GM12878 (cell line): ENCODE results near the gene SPAG16. TPM values are rescaled to one million over a fixed set of nuclear protein-coding genes. Genes with fewer than 3 reads are reported as not detected.

Experiments
- ATAC-seq: fragments of 200-7000 bp; cut with Tn5 transposase; 3 replicates; pipeline ENCODE4 v1.9.1; 2020; ENCODE audit warnings: mild to moderate bottlenecking, moderate library complexity
- BruUV-seq: library from RNA; stranded (reverse); fragments of 400-500 nt; replicated peaks from 2 replicates; lab custom pipeline; 2021; lab: Mats Ljungman, UMichigan
- CTCF ChIA-PET: fragments of 300-600 bp; sonication (Branson Sonifier 250); formaldehyde crosslinking; extraction: SDS; loops from one replicate; lab custom pipeline; 2021; ENCODE audit warnings: inconsistent platforms; lab: Yijun Ruan, JAX
- POLR2A ChIA-PET: fragments of 350-600 bp; formaldehyde crosslinking; extraction: SDS; loops from one replicate; lab custom pipeline; 2021; ENCODE audit warnings: inconsistent platforms; lab: Charles Lee
- RAD21 ChIA-PET: fragments of 300-600 bp; sonication (Branson Sonifier 250); formaldehyde crosslinking; loops from one replicate; lab custom pipeline; 2023; ENCODE audit warnings: antibody characterized with exemption; ENCODE audit not compliant: unreplicated experiment; lab: Charles Lee
- SMC1A ChIA-PET: fragments of 300-600 bp; sonication (Branson Sonifier 250); formaldehyde crosslinking; loops from one replicate; lab custom pipeline; 2023; ENCODE audit not compliant: unreplicated experiment, uncharacterized antibody; lab: Charles Lee
- DNase-seq: peaks from one replicate; pipeline ENCODE4 v3.0.0-alpha.2; 2011; ENCODE audit warnings: low read depth, low spot score
- FAIRE-seq: peaks from 3 replicates; lab custom pipeline; 2011; peaks lifted over from hg19 to GRCh38; lab: Jason Lieb, UNC
- H2AFZ ChIP-seq: 2 replicates; pipeline ENCODE4 v1.6.0; 2011; ENCODE audit warnings: low read depth, low read length, control low read depth; ENCODE audit not compliant: control insufficient read depth
- H3K27ac ChIP-seq: 2 replicates; pipeline ENCODE4 v1.5.1; 2011; ENCODE audit warnings: control low read depth; ENCODE audit not compliant: control insufficient read depth, insufficient read depth
- H3K27me3 ChIP-seq, 2 experiments: replicated peaks in 1 of 2; 2 replicates each; pipeline versions ENCODE4 v1.6.0 to v1.6.1; 2011; ENCODE audit warnings: low read length in 1 of 2; ENCODE audit not compliant: control insufficient read depth in 2 of 2, insufficient read depth in 2 of 2
- H3K36me3 ChIP-seq, 2 experiments: 2 replicates each; pipeline ENCODE4 v1.5.1; 2011; ENCODE audit warnings: low read length in 1 of 2; ENCODE audit not compliant: control insufficient read depth in 2 of 2, insufficient read depth in 2 of 2
- H3K4me1 ChIP-seq: 2 replicates; pipeline ENCODE4 v1.6.1; 2011; ENCODE audit warnings: mild to moderate bottlenecking, low read length, moderate library complexity, mixed read lengths; ENCODE audit not compliant: control insufficient read depth, insufficient read depth
- H3K4me2 ChIP-seq: 2 replicates; pipeline ENCODE4 v1.6.0; 2011; ENCODE audit warnings: control low read depth; ENCODE audit not compliant: control insufficient read depth, insufficient read depth
- H3K4me3 ChIP-seq: fragments of 200-600 bp; sonication (generic); 2 replicates; pipeline ENCODE4 v1.5.1; 2016
- H3K79me2 ChIP-seq: 2 replicates; pipeline ENCODE4 v1.6.0; 2011; ENCODE audit warnings: low read length; ENCODE audit not compliant: control insufficient read depth, insufficient read depth
- H3K9ac ChIP-seq: 2 replicates; pipeline ENCODE4 v1.8.0; 2011; ENCODE audit warnings: low read length, control low read depth, mixed read lengths; ENCODE audit not compliant: control insufficient read depth, insufficient read depth
- H3K9me3 ChIP-seq: replicated peaks from 3 replicates; pipeline ENCODE4 v1.5.1; 2011; ENCODE audit warnings: mild to moderate bottlenecking, low read length; ENCODE audit not compliant: control insufficient read depth, insufficient read depth
- H4K20me1 ChIP-seq: 2 replicates; pipeline ENCODE4 v1.6.0; 2011; ENCODE audit not compliant: control insufficient read depth, insufficient read depth
- BHLHE40 ChIP-seq, 2 experiments: fragments of 450-650 bp in 1 of 2; IDR thresholded peaks; 2 replicates each; pipeline ENCODE4 v1.6.1; 2011 to 2017; ENCODE audit warnings: low read depth in 2 of 2, borderline replicate concordance in 1 of 2, improper control_type of control experiment in 1 of 2, low read length in 1 of 2, mild to moderate bottlenecking in 1 of 2
- CEBPB ChIP-seq, 2 experiments: fragments of 150-350 bp in 1 of 2; IDR thresholded peaks; 2 replicates each; pipeline ENCODE4 v1.6.1; 2012 to 2014; ENCODE audit warnings: low read depth in 2 of 2, low read length in 2 of 2, borderline replicate concordance in 1 of 2, inconsistent platforms in 1 of 2
- CEBPZ ChIP-seq: fragments of 150-350 bp; IDR thresholded peaks from 2 replicates; pipeline ENCODE4 v1.6.1; 2016; ENCODE audit warnings: low read depth, low read length
- GATAD2B ChIP-seq: fragments of 450-650 bp; conservative IDR thresholded peaks from 2 replicates; pipeline ENCODE4 v1.6.1; 2017; ENCODE audit warnings: low read depth, mild to moderate bottlenecking, moderate library complexity
- HDGF ChIP-seq: fragments of 450-650 bp; IDR thresholded peaks from 2 replicates; pipeline ENCODE4 v1.6.1; 2016; ENCODE audit warnings: antibody characterized with exemption
- IKZF2 ChIP-seq, 2 experiments: fragments of 450-650 bp; IDR thresholded peaks; 2 replicates each; pipeline ENCODE4 v1.6.1; 2017; ENCODE audit warnings: mild to moderate bottlenecking in 2 of 2, moderate library complexity in 2 of 2
- IRF3 ChIP-seq: fragments of 450-650 bp; IDR thresholded peaks from 2 replicates; pipeline ENCODE4 v1.6.1; 2014; ENCODE audit warnings: mild to moderate bottlenecking
- LARP7 ChIP-seq: fragments of 450-650 bp; IDR thresholded peaks from 2 replicates; pipeline ENCODE4 v1.6.1; 2017; ENCODE audit warnings: mild to moderate bottlenecking
- MYB ChIP-seq: fragments of 150-350 bp; IDR thresholded peaks from 2 replicates; pipeline ENCODE4 v1.6.1; 2014; ENCODE audit warnings: mild to moderate bottlenecking, low read depth, low read length, borderline replicate concordance
- NBN ChIP-seq: fragments of 450-650 bp; IDR thresholded peaks from 2 replicates; pipeline ENCODE4 v1.6.1; 2016
- NFXL1 ChIP-seq: fragments of 450-650 bp; IDR thresholded peaks from 2 replicates; pipeline ENCODE4 v1.6.1; 2017; ENCODE audit warnings: antibody characterized with exemption, mild to moderate bottlenecking, borderline replicate concordance
- PRDM15 ChIP-seq: fragments of 450-650 bp; formaldehyde crosslinking; IDR thresholded peaks from 2 replicates; pipeline ENCODE4 v1.4.0; 2020; ENCODE audit warnings: mild to moderate bottlenecking, moderate library complexity
- SPI1 ChIP-seq: IDR thresholded peaks from 2 replicates; pipeline ENCODE4 v1.6.1; 2011; ENCODE audit warnings: low read depth, mild to moderate bottlenecking, low read length, moderate library complexity, borderline replicate concordance; ENCODE audit not compliant: insufficient read depth
- SUZ12 ChIP-seq: fragments of 200-600 bp; sonication (generic); IDR thresholded peaks from one replicate; pipeline ENCODE4 v1.6.1; 2018; ENCODE audit warnings: antibody characterized with exemption, mild to moderate bottlenecking; ENCODE audit not compliant: unreplicated experiment
- WGBS: methylation state at CpG from one replicate; pipeline ENCODE4 v1.1.6; 2016; ENCODE audit warnings: low lambda C conversion rate; ENCODE audit not compliant: insufficient replicate concordance, insufficient coverage; ENCODE audit errors: missing lambda C conversion rate; 5-methylcytosine and 5-hydroxymethylcytosine counted together
- in situ Hi-C: fragments of 300-500 bp; cut with MboI; formaldehyde crosslinking; loops from 9 replicates; pipeline ENCODE4 v1.14.3; 2018; ENCODE audit warnings: mixed read lengths
- intact Hi-C: fragments of 100-400 bp; cut with micrococcal nuclease; formaldehyde crosslinking; loops from one replicate; pipeline ENCODE4 v1.14.2; 2022; ENCODE audit not compliant: unreplicated experiment
- polyA plus RNA-seq, 11 experiments: library from polyadenylated mRNA; depleted of rRNA in 4 of 11; unstranded in 6 of 11; stranded (reverse) in 5 of 11; fragments of >200 nt; fragmentation: Nextera tagmentation in 4 of 11; fragmentation: Illumina TruSeq in 1 of 11; extraction: Ambion mirVana in 4 of 11; extraction: Trizol in 1 of 11; gene quantifications; 1 replicate in 1 of 11; 2 replicates in 10 of 11; pipeline versions ENCODE4 v1.2.1 to v1.2.3, GENCODE V29; 2011 to 2016; ENCODE audit warnings: inconsistent platforms in 2 of 11, missing spikeins in 2 of 11, low read depth in 1 of 11
- total RNA-seq, 4 experiments: library from RNA; depleted of rRNA in 3 of 4; stranded (reverse); fragments of >200 nt in 3 of 4; fragmentation: Illumina TruSeq in 1 of 4; extraction: Trizol in 1 of 4; gene quantifications; 2 replicates each; pipeline versions ENCODE4 v1.2.1 to v1.2.3, GENCODE V29; 2013 to 2021

SPAG16 gene
- total and polyA plus RNA-seq, 10 of the 15 experiments (the other 5 are each of a cell fraction or from before 2014, with no cell fraction given), result 6.0 to 25.0 (median 15.2) TPM

- intact Hi-C loops (no loop called here), in situ Hi-C loops (no loop called here)
- Histone ChIP-seq H3K36me3 (no peaks in the 10 kb centered on the region), H3K4me2 (no peak overlapping the region), H3K27me3 (no peaks in the 10 kb centered on the region), H3K9ac (no peak overlapping the region), H3K27ac (no peak overlapping the region), H3K79me2 (no peaks in the 10 kb centered on the region), H3K9me3 (no peaks in the 10 kb centered on the region), H4K20me1 (no peaks in the 10 kb centered on the region), H3K4me3 (no peak overlapping the region)
- DNase-seq, result no peak
- RAD21 ChIA-PET, result no interaction called here
- SMC1A ChIA-PET, result no interaction called here
- WGBS, result 20% methylated on average over 5 of the region's 5 CpGs
- no TSS peak for BruUV-seq
- POLR2A ChIA-PET, result no interaction called here
- no peak for ATAC-seq
- CTCF ChIA-PET, result interaction anchor here (0.6 kb wide), 1 partner anchor 20 kb away, joined by 3 read pairs; no protein-coding TSS in a partner anchor
- FAIRE-seq, result no peak
- TF ChIP-seq PRDM15 (CRISPR knock-in tag) (no peak), BHLHE40 (IDR thresholded peaks at IDR 0.05; ENCODE audit: borderline replicate concordance in 1 of 2, low read depth in 2 of 2, low read length in 1 of 2) (no peak), CEBPB (IDR thresholded peaks at IDR 0.05; ENCODE audit: borderline replicate concordance in 1 of 2, low read depth in 2 of 2, low read length in 2 of 2) (no peak), IRF3 (no peak), NFXL1 (no peak), CEBPZ (no peak), NBN (no peak), SUZ12 (no peak), GATAD2B (no peak), MYB (no peak), SPI1 (no peak), IKZF2 (IDR thresholded peaks at IDR 0.05) (no peak), HDGF (no peak), LARP7 (no peak)
- TF ChIP-seq, all 136 proteins: peak for 0
- no peak overlapping the region for H2AFZ ChIP-seq
- no peaks in the 10 kb centered on the region for H3K4me1 ChIP-seq
Measured at GRCh38 chr2:213420828-213421385, 136.6 kb downstream of the SPAG16 start.
